MM.1S (cell line): ENCODE data around the gene DLGAP1.

Experiments used
- EZH2 ChIP-seq: fragments of 300-600 bp; sonication (generic); optimal IDR thresholded peaks from 2 replicates; pipeline ENCODE3; 2017; ENCODE audit warnings: low read depth, mild to moderate bottlenecking, antibody characterized with exemption, low read length, mixed read lengths
- TF ChIP-seq, protein P1 (sequence below): fragments of 300-600 bp; sonication (generic); IDR thresholded peaks from 2 replicates; pipeline ENCODE4 v1.5.1; 2016; ENCODE audit warnings: antibody characterized with exemption, low read length, mixed read lengths

DNA sequence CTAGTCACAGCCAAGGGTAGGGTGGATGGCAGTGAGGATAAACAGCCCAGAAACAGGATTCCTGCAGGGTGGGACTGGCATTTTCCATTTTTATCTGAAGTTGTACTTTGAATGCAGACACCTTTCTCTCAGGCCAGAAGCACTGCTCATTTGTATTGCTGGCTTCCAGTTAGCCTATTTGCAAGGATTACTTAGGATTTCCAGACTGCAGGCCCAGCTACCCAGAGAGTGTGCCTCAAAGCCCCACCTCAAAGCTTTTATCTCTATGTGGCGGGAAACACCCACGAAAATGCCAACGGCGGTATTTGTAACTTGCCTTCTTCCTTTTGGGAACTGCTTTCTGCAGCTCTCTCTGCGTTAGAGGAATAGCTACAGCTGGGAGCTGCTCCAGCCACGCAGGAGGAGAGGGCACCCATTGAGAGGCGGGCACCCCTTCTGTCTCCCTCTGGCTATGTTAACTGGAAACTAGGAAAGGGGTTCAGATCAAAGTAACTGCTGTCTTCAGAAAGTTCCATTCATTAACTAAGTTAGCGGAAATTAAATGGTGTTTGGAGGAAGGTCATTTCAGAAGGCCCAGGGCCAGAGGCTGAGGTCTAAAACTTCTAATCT lies 860.2 kb downstream of the DLGAP1 start:
- TF ChIP-seq, protein P1, sequence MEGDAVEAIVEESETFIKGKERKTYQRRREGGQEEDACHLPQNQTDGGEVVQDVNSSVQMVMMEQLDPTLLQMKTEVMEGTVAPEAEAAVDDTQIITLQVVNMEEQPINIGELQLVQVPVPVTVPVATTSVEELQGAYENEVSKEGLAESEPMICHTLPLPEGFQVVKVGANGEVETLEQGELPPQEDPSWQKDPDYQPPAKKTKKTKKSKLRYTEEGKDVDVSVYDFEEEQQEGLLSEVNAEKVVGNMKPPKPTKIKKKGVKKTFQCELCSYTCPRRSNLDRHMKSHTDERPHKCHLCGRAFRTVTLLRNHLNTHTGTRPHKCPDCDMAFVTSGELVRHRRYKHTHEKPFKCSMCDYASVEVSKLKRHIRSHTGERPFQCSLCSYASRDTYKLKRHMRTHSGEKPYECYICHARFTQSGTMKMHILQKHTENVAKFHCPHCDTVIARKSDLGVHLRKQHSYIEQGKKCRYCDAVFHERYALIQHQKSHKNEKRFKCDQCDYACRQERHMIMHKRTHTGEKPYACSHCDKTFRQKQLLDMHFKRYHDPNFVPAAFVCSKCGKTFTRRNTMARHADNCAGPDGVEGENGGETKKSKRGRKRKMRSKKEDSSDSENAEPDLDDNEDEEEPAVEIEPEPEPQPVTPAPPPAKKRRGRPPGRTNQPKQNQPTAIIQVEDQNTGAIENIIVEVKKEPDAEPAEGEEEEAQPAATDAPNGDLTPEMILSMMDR: no peak
- no peak for TF ChIP-seq EZH2
